ENCODE results near the gene URB1. TPM values are rescaled to one million over a fixed set of nuclear protein-coding genes. Genes with fewer than 3 reads are reported as not detected.
"Not testable (repeated sequence)": the region's sequence is repeated elsewhere in the genome, so short reads cannot be mapped to it uniquely, and the experiment has no call there.

URB1 gene
- total RNA-seq, 1 donor from 2014 or later, result 11.4 TPM

- ATAC-seq (ENCODE audit: poor library complexity) (no peak), DNase-seq (no peak)
- intact Hi-C loops (cut with DNase I), result no loop called here
Measured at GRCh38 chr21:32380940-32381339, 11.9 kb downstream of the URB1 start.

- no peak for DNase-seq
- intact Hi-C loops (cut with DNase I), result no loop called here
- peak; percentile 71 for ATAC-seq (ENCODE audit: poor library complexity)
Measured at GRCh38 chr21:32378956-32379355, 13.9 kb downstream of the URB1 start.

- intact Hi-C loops (cut with DNase I), result no loop called here
- DNase-seq (no peak), ATAC-seq (ENCODE audit: poor library complexity) (no peak)
Measured at GRCh38 chr21:32377991-32378390, 14.8 kb downstream of the URB1 start.

DNA sequence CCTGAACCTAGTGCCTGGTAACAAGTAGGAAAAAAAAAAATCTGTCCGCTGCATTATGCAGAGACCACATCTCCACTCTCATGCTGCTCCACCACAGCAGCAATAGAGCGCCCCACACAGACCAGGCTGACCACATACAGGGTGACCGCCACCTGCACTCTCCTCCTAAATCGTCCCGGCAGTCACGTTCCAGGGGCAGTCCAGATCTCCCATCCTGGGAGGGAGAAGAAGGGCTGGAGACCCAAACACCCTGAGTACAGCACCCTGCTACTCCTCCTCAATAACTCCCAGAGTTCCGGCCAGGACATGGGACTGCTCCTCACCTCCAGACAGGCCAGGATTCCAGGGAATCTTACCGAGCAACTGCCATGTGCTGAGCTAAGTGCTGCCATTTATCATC is 15.3 kb downstream of the URB1 start:
- intact Hi-C loops (cut with DNase I), result no loop called here
- DNase-seq (no peak), ATAC-seq (ENCODE audit: poor library complexity) (no peak)

GRCh38 chr21:32372755-32373154 is 20.1 kb downstream of the URB1 start:
- ATAC-seq (ENCODE audit: poor library complexity), result peak; percentile 72
- intact Hi-C loops (cut with DNase I), result no loop called here
- no peak for DNase-seq

- DNase-seq, result no peak
- intact Hi-C loops (cut with DNase I), result no loop called here
- peak; percentile 46 for ATAC-seq (ENCODE audit: poor library complexity)
Measured at GRCh38 chr21:32371913-32372314, 20.9 kb downstream of the URB1 start.

- intact Hi-C loops (cut with DNase I), result no loop called here
- no peak for ATAC-seq (ENCODE audit: poor library complexity)
- no peak for DNase-seq
Measured at GRCh38 chr21:32370998-32371766, 21.6 kb downstream of the URB1 start.

GRCh38 chr21:32368961-32369360 is 23.9 kb downstream of the URB1 start:
- intact Hi-C loops (cut with DNase I); ATAC-seq (ENCODE audit: poor library complexity); DNase-seq: not testable (repeated sequence)

GRCh38 chr21:32368386-32368785 is 24.4 kb downstream of the URB1 start:
- ATAC-seq (ENCODE audit: poor library complexity) (no peak), DNase-seq (no peak)
- intact Hi-C loops (cut with DNase I), result no loop called here

GRCh38 chr21:32367158-32367557 is 25.7 kb downstream of the URB1 start:
- ATAC-seq (ENCODE audit: poor library complexity) (no peak), DNase-seq (no peak)
- intact Hi-C loops (cut with DNase I), result no loop called here

DNA sequence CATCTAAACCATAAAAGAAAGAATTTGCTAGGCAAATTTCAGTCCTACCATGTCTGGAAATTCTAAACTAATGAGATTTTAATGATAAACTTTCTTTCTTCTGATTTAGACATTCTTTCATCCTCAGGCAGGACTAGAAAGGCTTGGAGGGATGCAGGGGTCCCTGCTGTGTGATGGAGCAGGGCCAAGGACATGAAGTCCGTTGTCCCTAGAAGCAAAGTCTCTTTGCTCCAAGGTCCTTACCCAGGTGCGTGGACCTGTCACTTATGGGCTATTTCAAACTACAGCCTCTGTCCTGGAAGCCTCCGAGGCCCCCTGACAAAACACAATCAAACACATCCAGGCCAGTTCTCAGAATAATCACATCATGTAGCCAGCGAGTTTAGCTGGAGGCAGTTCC is 26.6 kb downstream of the URB1 start:
- DNase-seq (no peak), ATAC-seq (ENCODE audit: poor library complexity) (no peak)
- intact Hi-C loops (cut with DNase I), result no loop called here

DNA sequence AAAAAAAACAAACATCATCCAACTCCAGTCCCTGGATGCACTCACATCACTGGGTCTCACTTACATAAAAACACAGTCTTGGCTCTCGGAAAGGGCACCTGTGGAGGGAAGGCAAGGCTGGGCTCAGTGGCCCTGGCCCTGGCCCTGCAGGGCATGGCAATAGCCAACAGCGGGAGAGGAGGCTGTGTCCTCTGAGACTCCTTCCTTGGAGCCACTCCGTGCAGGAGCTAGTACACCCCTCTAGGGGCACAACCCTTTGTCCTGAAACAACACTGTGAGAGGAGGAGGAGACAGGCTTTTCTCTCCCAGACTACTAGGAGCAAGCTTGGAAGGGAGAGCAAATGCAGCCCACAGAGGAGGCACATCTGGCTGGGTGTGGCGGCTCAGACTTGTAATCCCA is 28.0 kb downstream of the URB1 start:
- DNase-seq (no peak), ATAC-seq (ENCODE audit: poor library complexity) (no peak)
- intact Hi-C loops (cut with DNase I), result no loop called here

GRCh38 chr21:32364387-32364786 is 28.4 kb downstream of the URB1 start:
- intact Hi-C loops (cut with DNase I), result no loop called here
- ATAC-seq (ENCODE audit: poor library complexity) (peak; percentile 40), DNase-seq (no peak)

- ATAC-seq (ENCODE audit: poor library complexity), result no peak
- DNase-seq, result no peak
- intact Hi-C loops (cut with DNase I), result no loop called here
Measured at GRCh38 chr21:32360401-32360975, 32.3 kb downstream of the URB1 start.

DNA sequence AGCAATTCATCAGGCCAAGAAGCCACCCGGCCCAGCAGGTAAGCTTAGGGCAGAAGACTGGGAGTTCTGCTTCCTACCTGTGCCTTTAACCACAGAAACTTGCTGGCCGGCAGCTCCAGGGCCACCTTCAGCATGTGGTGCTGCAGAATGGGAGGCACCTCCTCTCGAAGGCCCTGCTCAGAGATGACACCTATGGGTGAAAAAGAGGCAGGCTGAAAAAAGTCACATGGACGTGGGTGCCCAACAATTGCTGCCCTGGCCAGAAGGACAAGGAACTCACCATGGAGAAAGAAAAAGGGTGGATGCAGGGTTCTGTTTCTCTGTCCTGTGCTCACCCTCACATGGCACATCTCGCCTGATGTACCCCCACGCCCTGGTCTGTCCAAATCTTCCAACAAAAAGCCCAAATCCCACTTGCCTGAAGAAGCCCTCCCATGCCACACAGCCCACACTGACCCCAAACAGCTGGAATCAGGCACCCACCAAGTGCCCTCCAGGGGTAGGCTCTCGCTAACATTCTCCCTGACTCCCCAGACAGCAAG is 33.0 kb downstream of the URB1 start:
- DNase-seq (no peak), ATAC-seq (ENCODE audit: poor library complexity) (peak; percentile 30)
- intact Hi-C loops (cut with DNase I), result no loop called here

GRCh38 chr21:32356874-32357395 is 35.9 kb downstream of the URB1 start:
- DNase-seq (no peak), ATAC-seq (ENCODE audit: poor library complexity) (peak; percentile 79)
- intact Hi-C loops (cut with DNase I), result no loop called here

DNA sequence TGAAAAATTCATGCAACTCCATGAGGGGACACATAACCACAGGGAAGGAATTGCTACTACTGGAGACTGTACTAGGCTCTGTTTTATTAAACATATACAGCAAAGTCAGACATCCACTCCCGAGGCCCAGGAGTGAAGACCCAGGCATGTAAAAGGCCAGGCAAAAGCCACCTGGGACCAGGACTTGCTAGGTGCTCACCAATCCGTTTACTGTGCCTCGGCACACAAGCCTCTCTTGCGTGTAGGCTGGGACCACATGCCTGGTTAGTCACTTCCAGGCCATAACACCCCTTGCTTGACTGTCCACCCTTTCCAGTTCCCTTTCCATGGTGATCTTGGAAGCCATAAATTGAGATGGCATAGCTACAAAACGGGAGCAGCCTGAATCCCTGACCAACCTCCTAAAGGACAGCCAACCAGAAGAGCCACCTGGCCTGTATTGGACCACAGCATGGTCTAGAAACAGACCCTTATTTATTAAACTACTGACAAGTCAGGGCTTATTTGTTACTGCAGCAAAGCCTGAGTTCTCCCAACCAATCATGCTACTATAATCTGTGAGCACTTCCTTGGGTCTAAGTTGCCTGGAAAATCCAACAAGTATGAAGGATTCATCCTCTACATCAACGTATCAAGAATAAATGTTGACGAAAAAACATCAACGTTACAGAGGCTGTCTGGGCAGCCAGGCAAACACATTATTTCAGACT is 39.7 kb downstream of the URB1 start:
- no peak for ATAC-seq (ENCODE audit: poor library complexity)
- intact Hi-C loops (cut with DNase I), result no loop called here
- no peak for DNase-seq

GRCh38 chr21:32352526-32352925 is 40.3 kb downstream of the URB1 start:
- intact Hi-C loops (cut with DNase I), result no loop called here
- ATAC-seq (ENCODE audit: poor library complexity), result no peak
- DNase-seq, result no peak

- intact Hi-C loops (cut with DNase I), result no loop called here
- ATAC-seq (ENCODE audit: poor library complexity) (no peak), DNase-seq (no peak)
Measured at GRCh38 chr21:32351428-32351827, 41.4 kb downstream of the URB1 start.

DNA sequence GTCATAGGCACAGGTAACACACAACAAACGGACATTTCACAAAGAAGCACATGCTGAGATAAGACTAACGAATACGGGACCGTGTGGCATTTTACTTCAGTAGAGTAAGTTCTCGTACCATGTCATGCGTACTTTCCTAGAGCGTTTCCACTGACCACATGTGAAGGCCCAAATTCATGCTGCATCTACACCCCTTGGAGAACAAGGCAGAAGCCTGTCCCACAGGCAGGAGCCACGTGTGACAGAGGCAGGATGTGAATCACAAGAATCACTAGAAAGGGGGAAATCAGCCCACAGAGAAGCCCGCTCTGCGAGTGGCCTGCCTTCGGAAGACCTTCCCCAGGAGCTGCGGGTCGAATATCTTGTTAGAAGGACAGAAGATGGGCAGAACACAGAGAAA is 41.8 kb downstream of the URB1 start:
- ATAC-seq (ENCODE audit: poor library complexity) (no peak), DNase-seq (no peak)
- intact Hi-C loops (cut with DNase I), result no loop called here

Data from Right ventricle myocardium superior (tissue), 1 donor.